ENCODE measurements around the gene EHBP1. TPM values are rescaled to one million over a fixed set of nuclear protein-coding genes. Genes with fewer than 3 reads are reported as not detected.

EHBP1 gene
- total and polyA plus RNA-seq, 2 experiments from 2014 or later = 27.2 to 47.9 TPM

DNA sequence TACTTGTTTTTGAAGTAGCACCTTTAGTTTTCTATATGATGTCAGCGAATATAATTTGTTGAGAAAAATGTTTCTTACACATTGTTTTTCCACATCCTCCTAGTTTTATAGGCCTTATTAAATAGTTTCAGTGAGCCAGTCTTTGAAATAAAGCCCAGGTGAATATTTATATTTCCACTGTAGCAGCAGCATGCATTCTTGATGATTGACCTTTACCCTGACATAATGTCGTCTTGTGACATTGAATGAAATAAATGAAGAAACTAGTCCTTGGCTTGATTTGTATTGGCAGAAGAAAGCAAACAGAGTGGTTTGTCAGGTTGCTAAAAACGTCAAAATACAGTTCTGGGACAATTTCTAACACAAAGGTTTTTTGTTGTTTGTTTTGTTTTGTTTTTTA lies 84.4 kb downstream of the EHBP1 start:
- Histone ChIP-seq H3K79me2 (replicated peaks; ENCODE audit: insufficient read depth) (peaks cover 2% of the 10 kb centered on the region; the same call in 1 of the 2 replicates), H3K27ac (ENCODE audit: low read depth) (no peak overlapping the region), H4K20me1 (replicated peaks; ENCODE audit: insufficient read depth) (peaks cover 3% of the 10 kb centered on the region; the same call in 1 of the 2 replicates), H3K4me2 (no peak overlapping the region), H3K4me1 (ENCODE audit: insufficient read depth) (no peaks in the 10 kb centered on the region), H3F3A (replicated peaks; ENCODE audit: low read depth) (no peaks in the 10 kb centered on the region), H2AFZ (no peak overlapping the region), H3K4me3 (no peak overlapping the region), H3K36me3 (ENCODE audit: insufficient read depth) (no peaks in the 10 kb centered on the region), H3K27me3 (ENCODE audit: insufficient read depth) (no peaks in the 10 kb centered on the region), H3K9me2 (ENCODE audit: insufficient read depth) (no peaks in the 10 kb centered on the region)
- H3K36me3 Mint-ChIP-seq (ENCODE audit: low read depth) = no peaks in the 10 kb centered on the region
- H3K4me1 Mint-ChIP-seq = no peaks in the 10 kb centered on the region
- H3K27ac Mint-ChIP-seq = no peak overlapping the region; the same call in 1 of the 2 replicates
- TF ChIP-seq STAT1 (IDR thresholded peaks at IDR 0.05; ENCODE audit: unreplicated experiment) (no peak), CREB1 (CRISPR knock-in tag; IDR thresholded peaks at IDR 0.05; ENCODE audit: low read depth) (no peak), EZH2 (IDR thresholded peaks at IDR 0.05; ENCODE audit: low read depth, unreplicated experiment) (no peak), ETS1 (IDR thresholded peaks at IDR 0.05) (no peak), JUNB (IDR thresholded peaks at IDR 0.05; ENCODE audit: unreplicated experiment) (no peak), EZH2phosphoT487 (IDR thresholded peaks at IDR 0.05; ENCODE audit: unreplicated experiment) (no peak), NANOG (IDR thresholded peaks at IDR 0.05; ENCODE audit: borderline replicate concordance) (no peak)
- TF ChIP-seq, protein P1, sequence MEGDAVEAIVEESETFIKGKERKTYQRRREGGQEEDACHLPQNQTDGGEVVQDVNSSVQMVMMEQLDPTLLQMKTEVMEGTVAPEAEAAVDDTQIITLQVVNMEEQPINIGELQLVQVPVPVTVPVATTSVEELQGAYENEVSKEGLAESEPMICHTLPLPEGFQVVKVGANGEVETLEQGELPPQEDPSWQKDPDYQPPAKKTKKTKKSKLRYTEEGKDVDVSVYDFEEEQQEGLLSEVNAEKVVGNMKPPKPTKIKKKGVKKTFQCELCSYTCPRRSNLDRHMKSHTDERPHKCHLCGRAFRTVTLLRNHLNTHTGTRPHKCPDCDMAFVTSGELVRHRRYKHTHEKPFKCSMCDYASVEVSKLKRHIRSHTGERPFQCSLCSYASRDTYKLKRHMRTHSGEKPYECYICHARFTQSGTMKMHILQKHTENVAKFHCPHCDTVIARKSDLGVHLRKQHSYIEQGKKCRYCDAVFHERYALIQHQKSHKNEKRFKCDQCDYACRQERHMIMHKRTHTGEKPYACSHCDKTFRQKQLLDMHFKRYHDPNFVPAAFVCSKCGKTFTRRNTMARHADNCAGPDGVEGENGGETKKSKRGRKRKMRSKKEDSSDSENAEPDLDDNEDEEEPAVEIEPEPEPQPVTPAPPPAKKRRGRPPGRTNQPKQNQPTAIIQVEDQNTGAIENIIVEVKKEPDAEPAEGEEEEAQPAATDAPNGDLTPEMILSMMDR (conservative IDR thresholded peaks at IDR 0.05; ENCODE audit: low read depth in 2 of 2) = no peak
- ATAC-seq (no peak), DNase-seq (ENCODE audit: low spot score) (no peak)
- H3K27me3 Mint-ChIP-seq (ENCODE audit: insufficient read depth, low read depth, poor library complexity) = no peaks in the 10 kb centered on the region
- no peak overlapping the region for H3K4me3 Mint-ChIP-seq
- H3K9me3 Mint-ChIP-seq = no peaks in the 10 kb centered on the region

GRCh38 chr2:62792408-62792807 lies 86.9 kb downstream of the EHBP1 start:
- no peak overlapping the region for H3K27ac ChIP-seq (ENCODE audit: low read depth)
- H4K20me1 ChIP-seq (replicated peaks; ENCODE audit: insufficient read depth) = peaks cover 3% of the 10 kb centered on the region; the same call in 1 of the 2 replicates
- Mint-ChIP-seq H3K27ac (no peak overlapping the region), H3K9me3 (no peaks in the 10 kb centered on the region), H3K27me3 (ENCODE audit: insufficient read depth, low read depth, poor library complexity) (no peaks in the 10 kb centered on the region), H3K36me3 (ENCODE audit: low read depth) (no peaks in the 10 kb centered on the region), H3K4me1 (no peaks in the 10 kb centered on the region), H3K4me3 (no peak overlapping the region)
- H3K27me3 ChIP-seq (ENCODE audit: insufficient read depth) = no peaks in the 10 kb centered on the region
- peaks cover 2% of the 10 kb centered on the region; the same call in 1 of the 2 replicates for H3K79me2 ChIP-seq (replicated peaks; ENCODE audit: insufficient read depth)
- no peaks in the 10 kb centered on the region for H3F3A ChIP-seq (replicated peaks; ENCODE audit: low read depth)
- no peak for ATAC-seq
- no peaks in the 10 kb centered on the region for H3K9me2 ChIP-seq (ENCODE audit: insufficient read depth)
- H3K36me3 ChIP-seq (ENCODE audit: insufficient read depth) = no peaks in the 10 kb centered on the region
- no peak overlapping the region for H3K4me3 ChIP-seq
- H2AFZ ChIP-seq = no peak overlapping the region
- H3K4me1 ChIP-seq (ENCODE audit: insufficient read depth) = no peaks in the 10 kb centered on the region
- DNase-seq (ENCODE audit: low spot score) = no peak
- H3K4me2 ChIP-seq = no peak overlapping the region
- TF ChIP-seq EZH2phosphoT487 (IDR thresholded peaks at IDR 0.05; ENCODE audit: unreplicated experiment) (no peak), ZNF114 (CRISPR knock-in tag; IDR thresholded peaks at IDR 0.05) (no peak), NANOG (IDR thresholded peaks at IDR 0.05; ENCODE audit: borderline replicate concordance) (no peak), CREB1 (CRISPR knock-in tag; IDR thresholded peaks at IDR 0.05; ENCODE audit: low read depth) (no peak)
- TF ChIP-seq, protein P2, sequence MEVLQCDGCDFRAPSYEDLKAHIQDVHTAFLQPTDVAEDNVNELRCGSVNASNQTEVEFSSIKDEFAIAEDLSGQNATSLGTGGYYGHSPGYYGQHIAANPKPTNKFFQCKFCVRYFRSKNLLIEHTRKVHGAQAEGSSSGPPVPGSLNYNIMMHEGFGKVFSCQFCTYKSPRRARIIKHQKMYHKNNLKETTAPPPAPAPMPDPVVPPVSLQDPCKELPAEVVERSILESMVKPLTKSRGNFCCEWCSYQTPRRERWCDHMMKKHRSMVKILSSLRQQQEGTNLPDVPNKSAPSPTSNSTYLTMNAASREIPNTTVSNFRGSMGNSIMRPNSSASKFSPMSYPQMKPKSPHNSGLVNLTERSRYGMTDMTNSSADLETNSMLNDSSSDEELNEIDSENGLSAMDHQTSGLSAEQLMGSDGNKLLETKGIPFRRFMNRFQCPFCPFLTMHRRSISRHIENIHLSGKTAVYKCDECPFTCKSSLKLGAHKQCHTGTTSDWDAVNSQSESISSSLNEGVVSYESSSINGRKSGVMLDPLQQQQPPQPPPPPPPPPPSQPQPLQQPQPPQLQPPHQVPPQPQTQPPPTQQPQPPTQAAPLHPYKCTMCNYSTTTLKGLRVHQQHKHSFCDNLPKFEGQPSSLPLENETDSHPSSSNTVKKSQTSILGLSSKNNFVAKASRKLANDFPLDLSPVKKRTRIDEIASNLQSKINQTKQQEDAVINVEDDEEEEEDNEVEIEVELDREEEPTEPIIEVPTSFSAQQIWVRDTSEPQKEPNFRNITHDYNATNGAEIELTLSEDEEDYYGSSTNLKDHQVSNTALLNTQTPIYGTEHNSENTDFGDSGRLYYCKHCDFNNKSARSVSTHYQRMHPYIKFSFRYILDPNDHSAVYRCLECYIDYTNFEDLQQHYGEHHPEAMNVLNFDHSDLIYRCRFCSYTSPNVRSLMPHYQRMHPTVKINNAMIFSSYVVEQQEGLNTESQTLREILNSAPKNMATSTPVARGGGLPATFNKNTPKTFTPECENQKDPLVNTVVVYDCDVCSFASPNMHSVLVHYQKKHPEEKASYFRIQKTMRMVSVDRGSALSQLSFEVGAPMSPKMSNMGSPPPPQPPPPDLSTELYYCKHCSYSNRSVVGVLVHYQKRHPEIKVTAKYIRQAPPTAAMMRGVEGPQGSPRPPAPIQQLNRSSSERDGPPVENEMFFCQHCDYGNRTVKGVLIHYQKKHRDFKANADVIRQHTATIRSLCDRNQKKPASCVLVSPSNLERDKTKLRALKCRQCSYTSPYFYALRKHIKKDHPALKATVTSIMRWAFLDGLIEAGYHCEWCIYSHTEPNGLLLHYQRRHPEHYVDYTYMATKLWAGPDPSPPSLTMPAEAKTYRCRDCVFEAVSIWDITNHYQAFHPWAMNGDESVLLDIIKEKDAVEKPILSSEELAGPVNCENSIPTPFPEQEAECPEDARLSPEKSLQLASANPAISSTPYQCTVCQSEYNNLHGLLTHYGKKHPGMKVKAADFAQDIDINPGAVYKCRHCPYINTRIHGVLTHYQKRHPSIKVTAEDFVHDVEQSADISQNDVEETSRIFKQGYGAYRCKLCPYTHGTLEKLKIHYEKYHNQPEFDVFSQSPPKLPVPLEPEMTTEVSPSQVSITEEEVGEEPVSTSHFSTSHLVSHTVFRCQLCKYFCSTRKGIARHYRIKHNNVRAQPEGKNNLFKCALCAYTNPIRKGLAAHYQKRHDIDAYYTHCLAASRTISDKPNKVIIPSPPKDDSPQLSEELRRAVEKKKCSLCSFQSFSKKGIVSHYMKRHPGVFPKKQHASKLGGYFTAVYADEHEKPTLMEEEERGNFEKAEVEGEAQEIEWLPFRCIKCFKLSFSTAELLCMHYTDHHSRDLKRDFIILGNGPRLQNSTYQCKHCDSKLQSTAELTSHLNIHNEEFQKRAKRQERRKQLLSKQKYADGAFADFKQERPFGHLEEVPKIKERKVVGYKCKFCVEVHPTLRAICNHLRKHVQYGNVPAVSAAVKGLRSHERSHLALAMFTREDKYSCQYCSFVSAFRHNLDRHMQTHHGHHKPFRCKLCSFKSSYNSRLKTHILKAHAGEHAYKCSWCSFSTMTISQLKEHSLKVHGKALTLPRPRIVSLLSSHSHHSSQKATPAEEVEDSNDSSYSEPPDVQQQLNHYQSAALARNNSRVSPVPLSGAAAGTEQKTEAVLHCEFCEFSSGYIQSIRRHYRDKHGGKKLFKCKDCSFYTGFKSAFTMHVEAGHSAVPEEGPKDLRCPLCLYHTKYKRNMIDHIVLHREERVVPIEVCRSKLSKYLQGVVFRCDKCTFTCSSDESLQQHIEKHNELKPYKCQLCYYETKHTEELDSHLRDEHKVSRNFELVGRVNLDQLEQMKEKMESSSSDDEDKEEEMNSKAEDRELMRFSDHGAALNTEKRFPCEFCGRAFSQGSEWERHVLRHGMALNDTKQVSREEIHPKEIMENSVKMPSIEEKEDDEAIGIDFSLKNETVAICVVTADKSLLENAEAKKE (CRISPR knock-in tag; IDR thresholded peaks at IDR 0.05) = no peak
- TF ChIP-seq, protein P1 (conservative IDR thresholded peaks at IDR 0.05; ENCODE audit: low read depth in 2 of 2) = no peak

Measured in GM23338 (cell line).